SH-SY5Y (cell line): ENCODE results near the gene OR2G2.

Source experiments
- GATA2 ChIP-seq: IDR thresholded peaks from 2 replicates; pipeline ENCODE4 v1.6.1; 2011; ENCODE audit warnings: mild to moderate bottlenecking, low read depth, low read length
- GATA3 ChIP-seq: IDR thresholded peaks from 2 replicates; pipeline ENCODE4 v1.6.1; 2011; ENCODE audit warnings: low read depth, mild to moderate bottlenecking, low read length, moderate library complexity

The OR2G2 gene

GRCh38 chr1:247588060-247588459 lies at the start of gene OR2G2:
Gene OR2G2 (plus strand): TSS chr1:247588360. CDS start chr1:247588360, 0 bp downstream.
- TF ChIP-seq GATA3: no peak
- TF ChIP-seq GATA2: no peak

- no peak for TF ChIP-seq GATA2
- no peak for TF ChIP-seq GATA3
Observed at GRCh38 chr1:247538561-247538960, 49.6 kb upstream of the OR2G2 start.

GRCh38 chr1:247539215-247539614 lies 48.9 kb upstream of the OR2G2 start:
- TF ChIP-seq GATA2 (no peak), GATA3 (no peak)

GRCh38 chr1:247540581-247540980 lies 47.6 kb upstream of the OR2G2 start:
- no peak for TF ChIP-seq GATA2
- TF ChIP-seq GATA3: no peak

- TF ChIP-seq GATA3 (no peak), GATA2 (no peak)
Observed at GRCh38 chr1:247542811-247543210, 45.3 kb upstream of the OR2G2 start.

GRCh38 chr1:247548092-247548491 lies 40.1 kb upstream of the OR2G2 start:
- TF ChIP-seq GATA2: no peak
- no peak for TF ChIP-seq GATA3

- TF ChIP-seq GATA3 (no peak), GATA2 (no peak)
Observed at GRCh38 chr1:247548769-247549182, 39.4 kb upstream of the OR2G2 start, which contains the start of gene GCSAML. Gene GCSAML (plus strand): TSS chr1:247549134. CDS start chr1:247549192, 58 bp downstream.

GRCh38 chr1:247551721-247552120 lies 36.4 kb upstream of the OR2G2 start:
- no peak for TF ChIP-seq GATA2

GRCh38 chr1:247552231-247552630 lies 35.9 kb upstream of the OR2G2 start:
- no peak for TF ChIP-seq GATA2
- TF ChIP-seq GATA3: no peak

- TF ChIP-seq GATA3 (no peak), GATA2 (no peak)
Observed at GRCh38 chr1:247557926-247558674, 30.1 kb upstream of the OR2G2 start.

- no peak for TF ChIP-seq GATA3
- no peak for TF ChIP-seq GATA2
Observed at GRCh38 chr1:247561711-247562110, 26.4 kb upstream of the OR2G2 start.

- TF ChIP-seq GATA3 (no peak), GATA2 (no peak)
Observed at GRCh38 chr1:247562198-247562597, 26.0 kb upstream of the OR2G2 start.

- TF ChIP-seq GATA3 (no peak), GATA2 (no peak)
Observed at GRCh38 chr1:247574236-247574635, 13.9 kb upstream of the OR2G2 start.

GRCh38 chr1:247574664-247575063 lies 13.5 kb upstream of the OR2G2 start:
- TF ChIP-seq GATA3 (no peak), GATA2 (no peak)

GRCh38 chr1:247576514-247576913 lies 11.6 kb upstream of the OR2G2 start:
- TF ChIP-seq GATA3 (no peak), GATA2 (no peak)
